GM20000 (cell line): ENCODE measurements around the gene LCORL.

Experiments
- DNase-seq: peaks from one replicate; pipeline ENCODE4 v3.0.0; 2012; ENCODE audit warnings: low spot score
- CTCF ChIP-seq: IDR thresholded peaks from 2 replicates; pipeline ENCODE4 v1.5.1; 2012; ENCODE audit warnings: mild to moderate bottlenecking, control low read depth; ENCODE audit errors: extremely low read depth, missing control alignments

LCORL gene

GRCh38 chr4:17807446-17807845 lies 214.1 kb downstream of the LCORL start:
- TF ChIP-seq CTCF: no peak
- DNase-seq: no peak

GRCh38 chr4:17805580-17806155 lies 215.9 kb downstream of the LCORL start:
- no peak for TF ChIP-seq CTCF
- no peak for DNase-seq

GRCh38 chr4:17797808-17798207 lies 223.7 kb downstream of the LCORL start:
- no peak for DNase-seq
- TF ChIP-seq CTCF: no peak

- DNase-seq: no peak
- no peak for TF ChIP-seq CTCF
Observed at GRCh38 chr4:17794730-17795129, 226.8 kb downstream of the LCORL start.
